Measurements from ENCODE around the gene KRT72.

KRT72 gene

DNA sequence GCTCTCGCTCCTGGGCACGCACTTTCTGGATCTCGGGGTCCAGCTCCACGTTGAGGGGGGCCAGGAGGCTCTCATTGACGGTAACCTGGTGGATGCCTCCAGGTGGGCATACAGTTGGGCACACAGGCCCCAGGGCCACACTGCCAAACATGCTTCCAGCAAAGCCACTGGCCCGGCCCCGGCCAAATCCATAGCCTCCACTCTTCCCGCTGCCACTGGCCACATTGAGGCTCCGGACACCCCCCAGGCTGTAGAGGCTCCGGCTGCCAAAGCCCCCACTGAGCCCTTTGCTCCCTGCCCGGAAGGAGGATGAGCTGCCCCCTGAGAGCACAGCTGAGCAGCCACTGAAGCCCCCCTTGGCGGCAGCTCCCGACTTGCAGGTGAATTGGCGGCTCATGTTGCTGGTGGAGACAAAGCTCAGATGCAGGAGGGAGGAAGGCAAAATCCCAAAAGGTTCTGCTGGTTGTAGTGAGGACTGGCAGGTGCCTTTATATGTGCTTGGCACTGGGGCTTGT lies 48.5 kb downstream of the KRT72 start, which contains the start of gene KRT71:
Gene KRT71, minus strand, starts transcription at position 465 of the 515 bp plus-strand sequence. Its CDS starts 68 bp downstream, at position 397.
- Histone ChIP-seq H3K79me2 (ENCODE audit: low read length) (no peaks in the 10 kb centered on the region), H3K27ac (ENCODE audit: low read length) (no peak within 1 kb of the TSS), H3K4me3 (ENCODE audit: low read length) (no peak within 1 kb of the TSS), H3K4me1 (ENCODE audit: low read length) (no peaks in the 10 kb centered on the region), H3K9me3 (replicated peaks; ENCODE audit: insufficient read depth, low read length) (no peaks in the 10 kb centered on the region), H3K9me2 (replicated peaks; ENCODE audit: insufficient read depth, low read length) (no peaks in the 10 kb centered on the region), H4K20me1 (ENCODE audit: insufficient read depth, low read length) (no peaks in the 10 kb centered on the region), H3K9ac (ENCODE audit: low read length) (no peak within 1 kb of the TSS), H3K27me3 (replicated peaks; ENCODE audit: insufficient read depth, low read length) (peaks cover 96% of the 10 kb centered on the region), H3K4me2 (ENCODE audit: low read depth, low read length) (no peak within 1 kb of the TSS), H2AFZ (ENCODE audit: low read length) (no peak within 1 kb of the TSS), H3F3A (ENCODE audit: insufficient read depth, low read length) (no peaks in the 10 kb centered on the region), H3K36me3 (replicated peaks; ENCODE audit: insufficient read depth, low read length) (no peaks in the 10 kb centered on the region)
- TF ChIP-seq, protein P1, sequence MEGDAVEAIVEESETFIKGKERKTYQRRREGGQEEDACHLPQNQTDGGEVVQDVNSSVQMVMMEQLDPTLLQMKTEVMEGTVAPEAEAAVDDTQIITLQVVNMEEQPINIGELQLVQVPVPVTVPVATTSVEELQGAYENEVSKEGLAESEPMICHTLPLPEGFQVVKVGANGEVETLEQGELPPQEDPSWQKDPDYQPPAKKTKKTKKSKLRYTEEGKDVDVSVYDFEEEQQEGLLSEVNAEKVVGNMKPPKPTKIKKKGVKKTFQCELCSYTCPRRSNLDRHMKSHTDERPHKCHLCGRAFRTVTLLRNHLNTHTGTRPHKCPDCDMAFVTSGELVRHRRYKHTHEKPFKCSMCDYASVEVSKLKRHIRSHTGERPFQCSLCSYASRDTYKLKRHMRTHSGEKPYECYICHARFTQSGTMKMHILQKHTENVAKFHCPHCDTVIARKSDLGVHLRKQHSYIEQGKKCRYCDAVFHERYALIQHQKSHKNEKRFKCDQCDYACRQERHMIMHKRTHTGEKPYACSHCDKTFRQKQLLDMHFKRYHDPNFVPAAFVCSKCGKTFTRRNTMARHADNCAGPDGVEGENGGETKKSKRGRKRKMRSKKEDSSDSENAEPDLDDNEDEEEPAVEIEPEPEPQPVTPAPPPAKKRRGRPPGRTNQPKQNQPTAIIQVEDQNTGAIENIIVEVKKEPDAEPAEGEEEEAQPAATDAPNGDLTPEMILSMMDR (IDR thresholded peaks at IDR 0.05; ENCODE audit: low read length): no peak
- TF ChIP-seq EZH2phosphoT487 (IDR thresholded peaks at IDR 0.05; ENCODE audit: low read length) (no peak), EZH2 (optimal IDR thresholded peaks at IDR 0.05; ENCODE audit: low read depth, low read length) (no peak)
- DNase-seq: no peak

DNA sequence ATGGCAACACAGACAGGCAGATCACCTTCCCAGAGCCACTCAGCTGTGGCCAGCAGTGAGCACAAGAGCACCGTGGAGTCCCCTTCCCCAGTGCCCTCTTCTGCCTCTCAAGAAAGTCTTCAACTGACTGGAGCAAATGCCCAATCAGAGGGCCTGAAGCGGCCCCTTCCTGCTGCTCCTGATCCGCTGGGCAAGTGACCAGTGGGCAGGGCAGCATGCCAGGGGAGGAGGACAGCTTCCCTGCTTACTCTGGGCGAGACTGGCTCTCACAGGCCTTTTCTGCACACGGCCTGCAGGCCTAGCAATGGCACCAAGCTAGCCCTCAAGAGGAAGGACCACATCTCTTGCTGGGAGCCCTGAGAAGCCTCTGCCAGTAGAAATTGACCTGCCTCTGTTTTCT lies 49.2 kb downstream of the KRT72 start:
- H3F3A ChIP-seq (ENCODE audit: insufficient read depth, low read length): no peaks in the 10 kb centered on the region
- H3K4me1 ChIP-seq (ENCODE audit: low read length): no peaks in the 10 kb centered on the region
- H3K36me3 ChIP-seq (replicated peaks; ENCODE audit: insufficient read depth, low read length): no peaks in the 10 kb centered on the region
- H3K9me3 ChIP-seq (replicated peaks; ENCODE audit: insufficient read depth, low read length): no peaks in the 10 kb centered on the region
- no peak overlapping the region for H3K4me3 ChIP-seq (ENCODE audit: low read length)
- no peak overlapping the region for H3K4me2 ChIP-seq (ENCODE audit: low read depth, low read length)
- H3K79me2 ChIP-seq (ENCODE audit: low read length): no peaks in the 10 kb centered on the region
- H3K9ac ChIP-seq (ENCODE audit: low read length): no peak overlapping the region
- H4K20me1 ChIP-seq (ENCODE audit: insufficient read depth, low read length): no peaks in the 10 kb centered on the region
- H3K9me2 ChIP-seq (replicated peaks; ENCODE audit: insufficient read depth, low read length): no peaks in the 10 kb centered on the region
- no peak overlapping the region for H3K27ac ChIP-seq (ENCODE audit: low read length)
- TF ChIP-seq EZH2phosphoT487 (IDR thresholded peaks at IDR 0.05; ENCODE audit: low read length): no peak
- TF ChIP-seq, protein P1 (IDR thresholded peaks at IDR 0.05; ENCODE audit: low read length): no peak
- peaks cover 94% of the 10 kb centered on the region for H3K27me3 ChIP-seq (replicated peaks; ENCODE audit: insufficient read depth, low read length)
- DNase-seq: no peak
- no peak overlapping the region for H2AFZ ChIP-seq (ENCODE audit: low read length)

DNA sequence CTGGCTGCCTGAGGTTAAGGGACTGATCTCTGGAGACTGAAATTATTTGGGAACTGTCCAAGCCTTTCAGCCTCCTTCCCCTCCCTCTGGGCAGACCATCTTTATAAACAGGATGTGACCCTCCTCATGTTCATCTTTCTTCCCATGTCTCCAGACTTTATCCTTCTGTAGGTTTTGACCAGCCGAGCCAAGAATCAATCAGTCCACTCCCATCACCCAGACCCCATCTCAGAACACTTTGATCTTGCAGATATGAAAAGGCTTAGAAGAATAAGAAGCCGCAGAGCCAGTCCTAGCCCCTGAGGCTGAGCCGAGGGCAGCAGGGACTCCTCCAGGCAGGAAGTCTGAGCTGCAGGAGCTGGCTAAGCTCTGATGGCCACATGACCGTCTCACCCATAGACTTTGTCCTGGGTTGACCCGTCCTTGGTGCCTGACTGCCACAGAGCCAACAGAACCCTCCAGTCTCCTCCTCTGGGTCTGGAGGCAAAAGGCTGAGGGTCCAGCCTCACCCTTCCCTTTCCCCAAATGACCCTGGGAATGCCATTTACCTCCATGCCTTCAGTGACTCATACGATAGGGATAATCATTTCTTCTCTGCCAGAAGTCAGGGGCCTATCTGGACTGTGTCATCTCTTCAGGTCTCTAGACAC lies 49.9 kb downstream of the KRT72 start:
- Histone ChIP-seq H3K9me3 (replicated peaks; ENCODE audit: insufficient read depth, low read length) (no peaks in the 10 kb centered on the region), H3K4me2 (ENCODE audit: low read depth, low read length) (no peak overlapping the region), H3K9ac (ENCODE audit: low read length) (no peak overlapping the region), H3F3A (ENCODE audit: insufficient read depth, low read length) (no peaks in the 10 kb centered on the region), H3K4me1 (ENCODE audit: low read length) (no peaks in the 10 kb centered on the region), H2AFZ (ENCODE audit: low read length) (no peak overlapping the region), H3K36me3 (replicated peaks; ENCODE audit: insufficient read depth, low read length) (no peaks in the 10 kb centered on the region), H3K4me3 (ENCODE audit: low read length) (no peak overlapping the region), H3K9me2 (replicated peaks; ENCODE audit: insufficient read depth, low read length) (no peaks in the 10 kb centered on the region), H4K20me1 (ENCODE audit: insufficient read depth, low read length) (no peaks in the 10 kb centered on the region), H3K27ac (ENCODE audit: low read length) (no peak overlapping the region), H3K79me2 (ENCODE audit: low read length) (no peaks in the 10 kb centered on the region), H3K27me3 (replicated peaks; ENCODE audit: insufficient read depth, low read length) (peaks cover 95% of the 10 kb centered on the region)
- no peak for DNase-seq
- TF ChIP-seq, protein P1 (IDR thresholded peaks at IDR 0.05; ENCODE audit: low read length): no peak
- TF ChIP-seq EZH2phosphoT487 (IDR thresholded peaks at IDR 0.05; ENCODE audit: low read length) (no peak), EZH2 (optimal IDR thresholded peaks at IDR 0.05; ENCODE audit: low read depth, low read length) (no peak)

All from MM.1S (cell line).